Measurements from ENCODE around the gene JRKL. TPM values are rescaled to one million over a fixed set of nuclear protein-coding genes. Genes with fewer than 3 reads are reported as not detected.

Gene JRKL
- total and polyA plus RNA-seq, 2 of the 8 experiments (the other 6 are each of a cell fraction or from before 2014, with no cell fraction given) = 1.4 to 4.9 TPM

DNA sequence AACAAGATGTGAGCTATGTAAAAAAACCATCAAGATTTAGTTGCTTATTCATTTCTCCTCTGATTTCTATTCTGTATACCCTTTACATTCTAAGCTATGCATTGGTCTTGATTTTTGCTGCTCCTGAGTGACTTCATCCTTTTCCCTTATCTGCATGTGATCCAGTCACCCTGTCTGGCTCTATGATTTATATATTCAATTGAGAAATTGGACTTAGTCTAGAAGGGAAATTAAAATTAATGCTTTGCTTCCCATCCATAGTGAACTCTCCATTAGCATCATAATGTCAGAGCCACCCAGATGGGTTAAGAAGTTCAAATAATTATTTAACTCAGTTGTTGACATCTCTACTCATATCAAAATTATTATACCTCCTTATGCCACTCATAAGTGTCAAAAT, 5.0 kb downstream of the JRKL start (continued):
- TF ChIP-seq CHD7 (IDR thresholded peaks at IDR 0.05; ENCODE audit: insufficient replicate concordance, low read length) (no peak), PHF8 (conservative IDR thresholded peaks at IDR 0.05; ENCODE audit: low read depth, low read length) (no peak)
